B cell (primary cell): ENCODE results near the gene TKTL1. TPM values are rescaled to one million over a fixed set of nuclear protein-coding genes. Genes with fewer than 3 reads are reported as not detected.
A peak's percentile ranks its signal among the peaks of the same experiment; 100 is the strongest.

Experiments used
- ATAC-seq: fragments of 200-7000 bp; cut with Tn5 transposase; one replicate; pipeline ENCODE4 v1.10.0; 2021; ENCODE audit warnings: low read depth, mild to moderate bottlenecking, moderate number of reproducible peaks, moderate library complexity
- CTCF ChIA-PET: fragments of 350-600 bp; sonication (Branson Sonifier 250); formaldehyde crosslinking; loops from one replicate; lab custom pipeline; 2021; ENCODE audit warnings: antibody characterized with exemption, inconsistent platforms; lab: Charles Lee
- POLR2A ChIA-PET: fragments of 350-600 bp; sonication (Branson Sonifier 250); formaldehyde crosslinking; loops from one replicate; lab custom pipeline; 2021; ENCODE audit warnings: antibody characterized with exemption; lab: Charles Lee
- DNase-seq: peaks from one replicate; pipeline ENCODE4 v3.0.0; 2013
- H2AFZ ChIP-seq: 2 replicates; pipeline ENCODE4 v1.6.1; 2012; ENCODE audit warnings: mild to moderate bottlenecking, low read depth, low read length; ENCODE audit not compliant: insufficient read depth, poor library complexity, severe bottlenecking
- H3K27ac ChIP-seq, 2 donors: 1 replicate in 1 of 2; 2 replicates in 1 of 2; pipeline ENCODE4 v1.5.1; 2012 to 2013; ENCODE audit warnings: low read length in 2 of 2, mild to moderate bottlenecking in 2 of 2, moderate library complexity in 1 of 2
- H3K27me3 ChIP-seq, 4 experiments: fragments of 200-600 bp in 1 of 4; sonication (generic) in 1 of 4; replicated peaks in 1 of 4; 1 replicate in 2 of 4; 2 replicates in 2 of 4; pipeline versions ENCODE4 v1.6.1 to v1.7.0; 2013 to 2016; ENCODE audit warnings: low read length in 3 of 4, mild to moderate bottlenecking in 2 of 4, mixed read lengths in 1 of 4, moderate library complexity in 1 of 4; ENCODE audit not compliant: insufficient read depth in 4 of 4, control insufficient read depth in 3 of 4; ENCODE audit errors: control extremely low read depth in 1 of 4
- H3K36me3 ChIP-seq, 2 experiments: replicated peaks in 1 of 2; 1 replicate in 1 of 2; 2 replicates in 1 of 2; pipeline versions ENCODE4 v1.6.1 to v1.7.1; 2013; ENCODE audit warnings: low read length in 1 of 2; ENCODE audit not compliant: insufficient read depth in 2 of 2, control insufficient read depth in 1 of 2; ENCODE audit errors: control extremely low read depth in 1 of 2, extremely low read depth in 1 of 2
- H3K4me1 ChIP-seq, 2 donors: fragments of 200-600 bp in 1 of 2; sonication (generic) in 1 of 2; 1 replicate in 1 of 2; 2 replicates in 1 of 2; pipeline versions ENCODE4 v1.5.1 to v1.6.1; 2013 to 2017; ENCODE audit warnings: low read length in 2 of 2; ENCODE audit not compliant: control insufficient read depth in 2 of 2, insufficient read depth in 2 of 2
- H3K4me2 ChIP-seq: replicated peaks from 2 replicates; pipeline ENCODE3; 2012; ENCODE audit warnings: mild to moderate bottlenecking, low read depth, low read length; ENCODE audit not compliant: poor library complexity, severe bottlenecking
- H3K4me3 ChIP-seq, 5 experiments: fragments of 200-600 bp in 1 of 5; sonication (generic) in 1 of 5; 1 replicate in 3 of 5; 2 replicates in 2 of 5; pipeline versions ENCODE4 v1.5.1 to v1.7.0; 2011 to 2016; ENCODE audit warnings: low read length in 4 of 5, mild to moderate bottlenecking in 4 of 5, low read depth in 2 of 5, control low read depth in 1 of 5, moderate library complexity in 1 of 5; ENCODE audit not compliant: insufficient read depth in 1 of 5; ENCODE audit errors: control extremely low read depth in 1 of 5, extremely low read depth in 1 of 5
- H3K79me2 ChIP-seq: fragments of 200-600 bp; sonication (generic); one replicate; pipeline ENCODE4 v1.6.0; 2016; ENCODE audit warnings: low read length; ENCODE audit not compliant: control insufficient read depth, insufficient read depth
- H3K9ac ChIP-seq: fragments of 200-600 bp; sonication (generic); 2 replicates; pipeline ENCODE4 v1.6.1; 2017; ENCODE audit warnings: mild to moderate bottlenecking, low read length, moderate library complexity
- H3K9me3 ChIP-seq, 3 donors: one replicate each; pipeline versions ENCODE4 v1.6.1 to v1.7.1; 2013; ENCODE audit warnings: low read length in 2 of 3; ENCODE audit not compliant: control insufficient read depth in 2 of 3, insufficient read depth in 1 of 3; ENCODE audit errors: control extremely low read depth in 1 of 3
- H4K20me1 ChIP-seq: 2 replicates; pipeline ENCODE4 v1.6.0; 2012; ENCODE audit warnings: mild to moderate bottlenecking, low read length; ENCODE audit not compliant: insufficient read depth, control insufficient read depth, poor library complexity, severe bottlenecking
- H3K27ac Mint-ChIP-seq: one replicate; pipeline ENCODE4 v1.8.0; 2021; ENCODE audit warnings: mixed read lengths
- H3K27me3 Mint-ChIP-seq: one replicate; pipeline ENCODE4 v1.8.0; 2021; ENCODE audit warnings: mixed read lengths
- H3K4me1 Mint-ChIP-seq: one replicate; pipeline ENCODE4 v1.8.0; 2021; ENCODE audit warnings: mixed read lengths
- H3K4me3 Mint-ChIP-seq: one replicate; pipeline ENCODE4 v1.8.0; 2021; ENCODE audit warnings: mixed read lengths
- H3K9me3 Mint-ChIP-seq: one replicate; pipeline ENCODE4 v1.8.0; 2022; ENCODE audit warnings: mixed read lengths; ENCODE audit not compliant: insufficient read depth
- EZH2 ChIP-seq: IDR thresholded peaks from 2 replicates; pipeline ENCODE4 v1.6.1; 2012; ENCODE audit warnings: borderline replicate concordance, low read depth, mild to moderate bottlenecking, moderate library complexity, low read length; ENCODE audit not compliant: insufficient read depth, poor library complexity, severe bottlenecking
- WGBS: methylation state at CpG from one replicate; pipeline ENCODE4 v1.1.5; 2013; ENCODE audit warnings: missing lambda C conversion rate; ENCODE audit not compliant: insufficient coverage; 5-methylcytosine and 5-hydroxymethylcytosine counted together
- intact Hi-C: fragments of 100-400 bp; cut with micrococcal nuclease; formaldehyde crosslinking; loops from one replicate; pipeline ENCODE4 v1.10.0; 2022
- polyA plus RNA-seq: library from polyadenylated mRNA; depleted of rRNA; stranded (reverse); fragments of >200 nt; gene quantifications from 2 replicates; pipeline ENCODE4 v1.2.3, GENCODE V29; 2012
- total RNA-seq, 2 donors: library from RNA; stranded (reverse); fragments of 120-200 nt in 1 of 2; gene quantifications; 1 replicate in 1 of 2; 2 replicates in 1 of 2; pipeline versions ENCODE4 v1.2.3 to v1.2.4, GENCODE V29; 2013 to 2022
- TF ChIP-seq, protein P1 (sequence below): fragments of 200-600 bp; IDR thresholded peaks from one replicate; pipeline ENCODE4 v1.8.0; 2022; ENCODE audit warnings: antibody characterized with exemption, mild to moderate bottlenecking

The TKTL1 gene
- total and polyA plus RNA-seq, 2 donors (not counting 1 experiment from before 2014, with no cell fraction given) = 0.18 to 0.96 TPM

DNA sequence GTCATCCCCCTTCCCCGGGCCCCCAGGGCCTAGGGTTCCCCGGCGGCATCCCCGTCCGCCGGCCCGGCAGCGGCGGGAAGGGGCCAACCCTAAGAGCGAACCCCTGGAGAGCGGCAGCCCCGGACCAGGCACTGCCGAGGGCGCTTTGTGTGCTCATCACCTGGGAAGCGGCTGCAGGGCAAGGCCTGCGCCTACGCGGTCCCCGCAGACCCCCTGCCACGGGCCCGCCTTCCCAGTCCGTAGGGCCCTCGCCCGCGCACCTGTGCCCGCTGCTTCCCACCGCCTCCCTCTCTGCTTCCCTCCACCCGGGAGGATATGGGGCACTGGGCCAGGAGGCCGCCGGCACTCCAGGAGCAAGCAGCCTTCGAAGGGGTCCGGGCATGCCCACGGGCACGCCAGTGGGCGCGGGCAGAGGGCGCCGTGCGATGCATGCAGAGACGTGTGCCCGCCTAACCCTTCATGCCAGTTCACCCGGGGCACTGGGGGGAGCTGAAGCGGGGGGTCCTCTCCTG is 76.2 kb downstream of the TKTL1 start:
- peak overlapping the region in 4 of 5 experiments; percentile 46 to 56 (median 52) for H3K4me3 ChIP-seq
- peaks cover 0 to 12% of the 10 kb centered on the region in 2 experiments for H3K36me3 ChIP-seq
- intact Hi-C loops = loop anchor here (1.0 to 10.0 kb wide), 4 partner anchors 7 to 445 kb away; partner anchors contain the start of genes ARHGAP4, EMD, FAM3A and MECP2
- Mint-ChIP-seq H3K27me3 (no peaks in the 10 kb centered on the region), H3K27ac (no peak overlapping the region), H3K4me3 (peak overlapping the region; percentile 77), H3K4me1 (peaks cover 26% of the 10 kb centered on the region), H3K9me3 (no peaks in the 10 kb centered on the region)
- H3K9ac ChIP-seq = peak overlapping the region; percentile 53
- H3K27ac ChIP-seq = peak overlapping the region; percentile 55 to 60
- H2AFZ ChIP-seq = peak overlapping the region; percentile 49
- ChIA-PET POLR2A (interaction anchor here (0.7 to 1.1 kb wide), 2 partner anchors 7 to 69 kb away, joined by 3 to 8 read pairs; partner anchors contain the start of gene EMD), CTCF (no interaction called here)
- WGBS = 7% methylated on average over 31 of the region's 43 CpGs
- H3K9me3 ChIP-seq = no peaks in the 10 kb centered on the region
- TF ChIP-seq EZH2 = no peak
- peak overlapping the region; percentile 80 for H3K4me2 ChIP-seq
- no peak for DNase-seq
- no peak for ATAC-seq
- H3K79me2 ChIP-seq = peaks cover 37% of the 10 kb centered on the region
- H3K4me1 ChIP-seq = peaks cover 32 to 54% of the 10 kb centered on the region in 2 donors
- H4K20me1 ChIP-seq = peaks cover 7% of the 10 kb centered on the region
- no peaks in the 10 kb centered on the region for H3K27me3 ChIP-seq

- Histone ChIP-seq H3K4me1 (peaks cover 31 to 52% of the 10 kb centered on the region in 2 donors), H4K20me1 (peaks cover 5% of the 10 kb centered on the region), H2AFZ (no peak overlapping the region), H3K9me3 (no peaks in the 10 kb centered on the region), H3K4me3 (no peak overlapping the region), H3K9ac (no peak overlapping the region), H3K27me3 (no peaks in the 10 kb centered on the region), H3K4me2 (peak overlapping the region; percentile 80), H3K79me2 (peaks cover 30% of the 10 kb centered on the region), H3K27ac (no peak overlapping the region), H3K36me3 (peaks cover 0 to 4% of the 10 kb centered on the region in 2 experiments)
- DNase-seq (no peak), ATAC-seq (no peak)
- Mint-ChIP-seq H3K27ac (no peak overlapping the region), H3K4me1 (peaks cover 30% of the 10 kb centered on the region), H3K4me3 (peak overlapping the region; percentile 77), H3K27me3 (no peaks in the 10 kb centered on the region), H3K9me3 (no peaks in the 10 kb centered on the region)
- CTCF ChIA-PET = interaction anchor here (0.8 to 3.2 kb wide), 11 partner anchors 7 to 231 kb away, joined by 3 to 45 read pairs (median 4); partner anchors contain the start of genes ATP6AP1 and RPL10
- TF ChIP-seq, protein P1, sequence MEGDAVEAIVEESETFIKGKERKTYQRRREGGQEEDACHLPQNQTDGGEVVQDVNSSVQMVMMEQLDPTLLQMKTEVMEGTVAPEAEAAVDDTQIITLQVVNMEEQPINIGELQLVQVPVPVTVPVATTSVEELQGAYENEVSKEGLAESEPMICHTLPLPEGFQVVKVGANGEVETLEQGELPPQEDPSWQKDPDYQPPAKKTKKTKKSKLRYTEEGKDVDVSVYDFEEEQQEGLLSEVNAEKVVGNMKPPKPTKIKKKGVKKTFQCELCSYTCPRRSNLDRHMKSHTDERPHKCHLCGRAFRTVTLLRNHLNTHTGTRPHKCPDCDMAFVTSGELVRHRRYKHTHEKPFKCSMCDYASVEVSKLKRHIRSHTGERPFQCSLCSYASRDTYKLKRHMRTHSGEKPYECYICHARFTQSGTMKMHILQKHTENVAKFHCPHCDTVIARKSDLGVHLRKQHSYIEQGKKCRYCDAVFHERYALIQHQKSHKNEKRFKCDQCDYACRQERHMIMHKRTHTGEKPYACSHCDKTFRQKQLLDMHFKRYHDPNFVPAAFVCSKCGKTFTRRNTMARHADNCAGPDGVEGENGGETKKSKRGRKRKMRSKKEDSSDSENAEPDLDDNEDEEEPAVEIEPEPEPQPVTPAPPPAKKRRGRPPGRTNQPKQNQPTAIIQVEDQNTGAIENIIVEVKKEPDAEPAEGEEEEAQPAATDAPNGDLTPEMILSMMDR = no peak
- TF ChIP-seq EZH2 = no peak
- intact Hi-C loops = loop anchor here (5.0 to 10.0 kb wide), 2 partner anchors 145 to 278 kb away; partner anchors contain the start of genes FAM3A and MECP2
- POLR2A ChIA-PET = interaction anchor here (0.7 kb wide), 2 partner anchors 69 to 154 kb away, joined by 3 read pairs; no protein-coding TSS in a partner anchor
- no CpG with 5 or more reads among the region's 5 CpGs for WGBS
Observed at GRCh38 chrX:154372612-154373022, 77.0 kb downstream of the TKTL1 start.
